Retinal pigment epithelial cell (primary cell): ENCODE data around the gene ZNF584.

ENCODE experiments used
- DNase-seq: peaks from one replicate; pipeline ENCODE4 v3.0.0-alpha.2; 2010; ENCODE audit warnings: low read depth
- H3K4me3 ChIP-seq: 2 replicates; pipeline ENCODE4 v1.5.1; 2011; ENCODE audit warnings: mild to moderate bottlenecking, low read length, control low read depth, moderate library complexity
- TF ChIP-seq, protein P1 (sequence below): conservative IDR thresholded peaks from 2 replicates; pipeline ENCODE4 v1.5.1; 2011; ENCODE audit warnings: low read depth, low read length, control low read depth, inconsistent platforms

The ZNF584 gene

DNA sequence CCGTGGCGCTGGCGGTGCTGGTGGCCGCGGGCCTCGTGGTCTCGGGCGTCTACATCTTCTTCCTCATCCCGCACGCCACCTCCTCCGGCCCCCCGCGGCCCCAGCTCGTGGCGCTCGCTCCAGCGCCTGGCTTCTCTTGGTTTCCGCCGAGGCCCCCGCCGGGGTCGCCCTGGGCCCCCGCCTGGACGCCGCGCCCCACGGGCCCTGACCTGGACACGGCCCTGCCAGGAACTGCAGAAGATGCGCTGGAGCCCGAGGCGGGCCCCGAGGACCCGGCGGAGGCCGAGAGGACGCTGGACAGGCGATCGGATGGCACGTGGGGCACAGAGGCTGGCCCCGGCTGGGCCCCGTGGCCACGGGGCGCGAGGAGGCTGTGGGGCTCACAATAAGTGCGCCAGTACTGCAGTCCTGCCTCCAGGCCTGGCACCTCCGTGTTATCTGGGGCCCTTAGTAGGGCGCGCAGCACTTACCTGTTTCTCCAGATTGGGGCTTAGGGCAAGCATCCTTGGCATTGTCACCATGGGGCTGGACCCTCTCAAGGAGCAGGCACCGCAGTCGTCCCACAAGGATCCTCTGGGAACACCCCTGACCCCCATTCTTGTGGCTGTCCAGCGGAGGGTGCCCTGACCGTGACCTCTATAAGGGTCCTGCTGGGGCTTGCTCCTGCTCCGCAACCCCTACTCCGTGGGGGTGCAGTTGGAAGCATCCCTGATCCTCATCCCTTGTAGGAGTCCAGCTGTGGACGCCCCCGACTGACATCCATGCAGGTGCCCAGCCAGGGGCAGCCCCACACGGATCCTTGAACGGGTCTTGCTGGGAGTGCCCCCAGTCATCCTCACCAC, 11.5 kb upstream of the ZNF584 start:
- TF ChIP-seq, protein P1, sequence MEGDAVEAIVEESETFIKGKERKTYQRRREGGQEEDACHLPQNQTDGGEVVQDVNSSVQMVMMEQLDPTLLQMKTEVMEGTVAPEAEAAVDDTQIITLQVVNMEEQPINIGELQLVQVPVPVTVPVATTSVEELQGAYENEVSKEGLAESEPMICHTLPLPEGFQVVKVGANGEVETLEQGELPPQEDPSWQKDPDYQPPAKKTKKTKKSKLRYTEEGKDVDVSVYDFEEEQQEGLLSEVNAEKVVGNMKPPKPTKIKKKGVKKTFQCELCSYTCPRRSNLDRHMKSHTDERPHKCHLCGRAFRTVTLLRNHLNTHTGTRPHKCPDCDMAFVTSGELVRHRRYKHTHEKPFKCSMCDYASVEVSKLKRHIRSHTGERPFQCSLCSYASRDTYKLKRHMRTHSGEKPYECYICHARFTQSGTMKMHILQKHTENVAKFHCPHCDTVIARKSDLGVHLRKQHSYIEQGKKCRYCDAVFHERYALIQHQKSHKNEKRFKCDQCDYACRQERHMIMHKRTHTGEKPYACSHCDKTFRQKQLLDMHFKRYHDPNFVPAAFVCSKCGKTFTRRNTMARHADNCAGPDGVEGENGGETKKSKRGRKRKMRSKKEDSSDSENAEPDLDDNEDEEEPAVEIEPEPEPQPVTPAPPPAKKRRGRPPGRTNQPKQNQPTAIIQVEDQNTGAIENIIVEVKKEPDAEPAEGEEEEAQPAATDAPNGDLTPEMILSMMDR = no peak
- no peak for DNase-seq
- no peak overlapping the region for H3K4me3 ChIP-seq

DNA sequence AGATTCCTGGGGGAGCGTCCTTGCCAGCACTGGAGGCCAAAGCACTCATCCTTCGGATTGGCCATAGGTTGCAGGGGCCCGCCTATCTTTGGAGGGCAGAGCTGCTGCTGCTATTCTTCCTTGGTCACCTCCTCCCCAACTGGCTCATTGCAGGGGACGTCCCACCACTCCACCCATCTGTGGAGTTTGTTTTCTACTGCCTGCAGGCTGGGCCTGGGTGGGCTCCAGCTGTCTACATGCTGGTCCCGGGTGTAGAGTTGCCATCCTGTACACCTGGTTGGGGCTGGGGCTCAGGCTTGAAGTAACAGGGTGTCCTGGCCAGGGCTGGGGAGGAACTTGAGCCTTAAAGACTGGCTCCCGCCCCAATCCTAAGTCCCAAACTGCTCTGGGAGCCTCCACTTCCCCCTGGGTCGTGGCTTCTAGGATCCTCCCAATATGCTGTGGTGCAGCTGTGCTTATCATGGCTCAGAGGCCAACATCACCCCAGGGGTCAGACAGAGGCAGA, 10.9 kb upstream of the ZNF584 start:
- no peak for DNase-seq
- H3K4me3 ChIP-seq = no peak overlapping the region
- TF ChIP-seq, protein P1 = no peak

DNA sequence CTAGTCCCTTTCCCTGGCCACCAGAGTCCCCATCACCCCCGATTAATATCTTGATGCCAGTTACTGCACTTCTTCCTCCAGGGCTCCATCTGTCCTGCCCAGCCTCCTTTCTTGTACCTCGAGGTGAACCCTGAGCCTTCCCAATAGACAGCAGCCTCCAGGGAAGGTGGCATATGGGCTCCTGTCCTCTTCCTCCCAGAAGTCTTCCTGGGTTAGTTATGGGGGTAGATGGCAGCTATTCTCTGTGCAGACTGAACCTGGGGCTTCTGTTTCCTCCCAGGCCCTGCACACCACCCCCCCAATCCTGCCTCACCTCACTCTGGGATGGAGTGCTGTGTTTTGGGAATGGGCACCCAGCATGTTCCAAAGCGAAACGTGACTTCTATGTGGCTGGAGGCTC, 10.4 kb upstream of the ZNF584 start:
- DNase-seq = no peak
- TF ChIP-seq, protein P1 = no peak
- H3K4me3 ChIP-seq = no peak overlapping the region

DNA sequence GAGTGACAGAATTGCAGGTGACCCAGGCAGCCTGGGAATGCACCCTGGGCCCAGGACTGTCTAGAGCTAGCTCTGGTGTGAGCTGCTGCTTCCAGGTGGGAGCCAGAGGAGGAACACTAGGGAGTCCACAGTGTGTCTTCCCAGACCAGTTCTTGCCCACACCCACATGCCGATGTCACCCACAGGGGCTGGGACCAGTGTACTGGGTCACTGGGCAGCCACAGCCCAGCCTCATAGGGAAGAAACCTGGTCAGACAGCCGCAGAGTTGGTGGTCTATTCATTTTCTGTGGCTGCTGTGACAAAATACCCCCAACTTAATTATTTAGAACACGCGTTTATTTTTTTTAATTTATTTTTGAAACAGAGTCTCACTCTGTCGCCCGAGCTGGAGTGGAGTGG, 9.9 kb upstream of the ZNF584 start:
- no peak for DNase-seq
- no peak overlapping the region for H3K4me3 ChIP-seq

DNA sequence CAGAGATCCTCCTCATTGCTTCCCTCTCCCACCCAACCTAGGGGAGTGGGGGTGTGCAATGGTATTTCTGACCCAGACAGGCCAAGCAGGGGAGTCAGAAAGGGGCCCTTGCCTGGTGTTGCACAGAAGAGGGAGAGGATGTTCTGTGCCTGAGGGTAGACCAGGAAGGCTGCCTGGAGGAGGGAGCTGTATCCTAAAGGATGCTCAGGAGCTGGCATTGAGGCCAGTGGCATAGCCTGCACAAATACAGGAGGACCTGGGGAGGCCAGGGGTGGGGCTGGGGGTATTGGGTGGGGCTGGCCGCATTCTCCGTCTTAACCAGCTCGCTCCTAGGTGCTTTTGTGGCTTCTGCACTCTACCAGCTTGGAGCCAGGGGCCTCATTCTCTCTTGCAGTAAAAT, 8.5 kb upstream of the ZNF584 start:
- TF ChIP-seq, protein P1 = no peak
- no peak overlapping the region for H3K4me3 ChIP-seq
- DNase-seq = no peak

More for the DNA sequence above, 9.9 kb upstream of the ZNF584 start:
- TF ChIP-seq, protein P1 = no peak

DNA sequence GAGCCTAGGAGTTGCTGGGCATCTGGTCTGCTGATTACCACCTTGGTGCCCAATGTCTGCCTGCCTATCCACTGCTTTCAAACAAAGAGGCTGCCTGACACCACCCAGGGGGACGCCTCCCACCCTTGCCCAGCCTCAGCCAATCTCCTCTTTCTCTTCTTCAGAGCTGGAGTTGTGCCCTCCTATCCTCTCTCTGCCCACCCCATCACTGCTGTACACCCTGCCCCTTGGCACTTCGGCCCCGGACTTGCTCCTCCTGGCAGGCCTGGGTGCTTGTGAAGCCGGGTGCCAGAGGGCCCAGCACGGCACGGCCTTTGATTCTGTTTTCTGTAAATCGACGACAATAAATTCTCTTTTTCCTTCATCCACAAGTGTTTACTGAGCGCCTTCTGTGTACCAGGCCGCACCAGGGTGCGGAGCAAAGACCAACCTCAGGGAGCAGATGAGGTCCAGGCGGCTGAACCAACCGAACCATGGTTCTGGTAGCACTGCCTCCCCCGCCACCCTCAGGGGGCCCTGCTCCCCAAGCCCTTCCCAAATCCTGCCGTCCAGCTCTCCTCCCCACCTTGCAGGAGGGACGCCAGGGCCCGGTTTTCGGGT, 8.0 kb upstream of the ZNF584 start:
- no peak for DNase-seq
- H3K4me3 ChIP-seq = peak overlapping the region; percentile 61
- TF ChIP-seq, protein P1 = no peak
